NCI-H82 (cell line): Measurements from ENCODE around the gene METTL17.

Source experiments
- DNase-seq: peaks from one replicate; lab custom pipeline; 2025; lab: John Stamatoyannopoulos, UW

The METTL17 gene

DNA sequence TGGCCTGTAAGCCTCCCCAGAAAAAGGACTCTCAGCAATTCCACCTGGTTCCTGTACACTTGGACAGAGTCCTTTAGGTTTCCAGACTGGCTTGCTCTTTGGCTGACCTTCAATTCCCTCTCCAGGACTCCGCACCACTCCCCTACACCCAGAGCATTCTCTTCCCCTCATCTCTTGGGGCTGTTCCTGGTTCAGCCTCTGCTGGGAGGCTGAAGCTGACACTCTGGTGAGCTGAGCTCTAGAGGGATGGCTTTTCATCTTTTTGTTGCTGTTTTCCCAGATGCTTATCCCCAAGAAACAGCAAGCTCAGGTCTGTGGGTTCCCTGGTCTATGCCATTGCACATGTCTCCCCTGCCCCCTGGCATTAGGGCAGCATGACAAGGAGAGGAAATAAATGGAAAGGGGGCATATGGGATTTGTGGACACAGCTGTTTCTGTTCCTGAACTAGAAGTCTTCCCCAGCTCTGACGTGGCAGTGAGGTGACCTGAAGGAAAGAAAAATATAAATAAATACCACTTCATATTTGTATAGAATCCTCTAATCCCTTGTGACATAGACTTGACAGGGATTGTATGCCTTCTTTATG lies 53.7 kb downstream of the METTL17 start:
- DNase-seq = no peak

DNA sequence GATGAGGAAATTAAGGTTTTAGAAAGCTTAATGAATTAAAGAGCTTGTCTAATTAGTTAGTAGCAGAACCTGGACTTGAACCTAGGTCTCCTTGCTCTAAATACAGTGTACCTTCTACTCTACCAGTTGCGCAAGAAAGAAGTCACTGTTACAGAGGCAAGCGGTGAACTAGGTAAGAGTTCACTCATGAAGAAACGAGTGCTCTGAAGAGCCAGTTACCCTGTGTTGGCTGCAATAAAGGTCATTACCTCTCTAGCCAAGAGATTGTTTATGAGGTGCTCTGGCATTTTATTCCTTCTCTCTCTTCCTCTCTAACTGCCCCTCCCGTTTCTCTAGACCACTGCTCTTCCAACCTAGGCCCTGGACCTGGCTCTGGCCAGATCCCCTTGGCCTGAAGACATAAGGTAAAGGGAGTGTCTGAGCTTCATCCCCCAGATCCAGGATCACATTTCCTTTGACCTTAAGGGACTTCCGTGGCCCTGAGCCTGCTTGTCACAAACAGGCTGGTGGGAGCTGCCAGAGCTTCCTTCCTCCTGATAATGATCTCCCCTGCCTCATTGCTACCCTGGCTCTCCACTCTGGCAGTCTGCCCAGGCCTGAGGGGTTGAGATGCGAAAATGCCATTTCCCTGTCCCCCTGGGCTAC lies 54.3 kb downstream of the METTL17 start:
- peak; percentile 10 for DNase-seq
